CD14-positive monocyte (primary cell): ENCODE measurements around the gene JPH2. TPM values are rescaled to one million over a fixed set of nuclear protein-coding genes. Genes with fewer than 3 reads are reported as not detected.

ENCODE experiments used
- DNase-seq, 3 donors: peaks; one replicate each; pipeline ENCODE4 v3.0.0-alpha.2; 2011 to 2022
- H2AFZ ChIP-seq: 2 replicates; pipeline ENCODE4 v1.6.0; 2012; ENCODE audit warnings: mild to moderate bottlenecking, low read depth, low read length, inconsistent platforms; ENCODE audit not compliant: insufficient read depth, poor library complexity, severe bottlenecking
- H3K27ac ChIP-seq, 2 donors: 1 replicate in 1 of 2; 2 replicates in 1 of 2; pipeline ENCODE4 v1.5.1; 2012 to 2013; ENCODE audit warnings: low read length in 2 of 2, control low read depth in 1 of 2, inconsistent platforms in 1 of 2, low read depth in 1 of 2, mild to moderate bottlenecking in 1 of 2
- H3K27me3 ChIP-seq, 2 donors: one replicate each; pipeline versions ENCODE4 v1.6.0 to v1.6.1; 2011 to 2013; ENCODE audit warnings: low read length in 2 of 2; ENCODE audit not compliant: control insufficient read depth in 2 of 2, insufficient read depth in 2 of 2
- H3K36me3 ChIP-seq, 2 donors: replicated peaks in 1 of 2; 1 replicate in 1 of 2; 2 replicates in 1 of 2; pipeline versions ENCODE4 v1.5.1 to v1.6.1; 2012 to 2013; ENCODE audit warnings: low read length in 2 of 2, control low read depth in 1 of 2, inconsistent platforms in 1 of 2, mild to moderate bottlenecking in 1 of 2; ENCODE audit not compliant: insufficient read depth in 2 of 2, control insufficient read depth in 1 of 2
- H3K4me1 ChIP-seq, 2 donors: 1 replicate in 1 of 2; 2 replicates in 1 of 2; pipeline versions ENCODE4 v1.5.1 to v1.6.1; 2012 to 2013; ENCODE audit warnings: low read length in 2 of 2, control low read depth in 1 of 2, inconsistent platforms in 1 of 2, mild to moderate bottlenecking in 1 of 2, moderate library complexity in 1 of 2; ENCODE audit not compliant: insufficient read depth in 2 of 2, control insufficient read depth in 1 of 2
- H3K4me2 ChIP-seq: replicated peaks from 2 replicates; pipeline ENCODE3; 2012; ENCODE audit warnings: low read length, moderate library complexity, mild to moderate bottlenecking; ENCODE audit not compliant: poor library complexity, severe bottlenecking; ENCODE audit errors: extremely low read depth
- H3K4me3 ChIP-seq, 3 experiments: fragments of 200-600 bp in 1 of 3; sonication (generic) in 1 of 3; replicated peaks in 1 of 3; 1 replicate in 2 of 3; 2 replicates in 1 of 3; pipeline ENCODE4 v1.5.1; 2011 to 2013; ENCODE audit warnings: low read length in 3 of 3, mild to moderate bottlenecking in 3 of 3, control low read depth in 2 of 3, low read depth in 2 of 3, inconsistent platforms in 1 of 3, moderate library complexity in 1 of 3
- H3K79me2 ChIP-seq: 2 replicates; pipeline ENCODE4 v1.6.0; 2012; ENCODE audit warnings: mild to moderate bottlenecking, control low read depth, inconsistent platforms, low read length, moderate library complexity; ENCODE audit not compliant: insufficient read depth
- H3K9ac ChIP-seq: 2 replicates; pipeline ENCODE4 v1.6.0; 2017; ENCODE audit warnings: low read length, mild to moderate bottlenecking; ENCODE audit not compliant: insufficient read depth, poor library complexity, severe bottlenecking
- H3K9me3 ChIP-seq, 2 donors: replicated peaks in 1 of 2; 1 replicate in 1 of 2; 2 replicates in 1 of 2; pipeline versions ENCODE4 v1.5.1 to v1.6.1; 2012 to 2013; ENCODE audit warnings: low read length in 2 of 2, control low read depth in 1 of 2; ENCODE audit not compliant: control insufficient read depth in 1 of 2, insufficient read depth in 1 of 2
- H4K20me1 ChIP-seq: 2 replicates; pipeline ENCODE4 v1.6.0; 2012; ENCODE audit warnings: mild to moderate bottlenecking, low read length, control low read depth, moderate library complexity; ENCODE audit not compliant: insufficient read depth
- H3K27ac Mint-ChIP-seq, 7 donors: one replicate each; pipeline ENCODE4 v1.8.0; 2020; ENCODE audit warnings: mild to moderate bottlenecking in 7 of 7, mixed read lengths in 7 of 7, moderate library complexity in 6 of 7, inconsistent platforms in 2 of 7
- H3K27me3 Mint-ChIP-seq, 3 donors: one replicate each; pipeline ENCODE4 v1.8.0; 2021 to 2022; ENCODE audit warnings: low read depth in 3 of 3, mild to moderate bottlenecking in 3 of 3, mixed read lengths in 3 of 3, moderate library complexity in 3 of 3, inconsistent platforms in 1 of 3
- H3K36me3 Mint-ChIP-seq, 2 donors: one replicate each; pipeline ENCODE4 v1.8.0; 2020; ENCODE audit warnings: mixed read lengths in 2 of 2, inconsistent platforms in 1 of 2, mild to moderate bottlenecking in 1 of 2
- H3K4me1 Mint-ChIP-seq: one replicate; pipeline ENCODE4 v1.8.0; 2020; ENCODE audit warnings: mild to moderate bottlenecking, mixed read lengths
- H3K4me3 Mint-ChIP-seq, 2 donors: one replicate each; pipeline ENCODE4 v1.8.0; 2020; ENCODE audit warnings: mild to moderate bottlenecking in 2 of 2, mixed read lengths in 2 of 2, moderate library complexity in 1 of 2
- H3K9me3 Mint-ChIP-seq, 7 donors: one replicate each; pipeline ENCODE4 v1.8.0; 2020 to 2022; ENCODE audit warnings: mixed read lengths in 7 of 7, mild to moderate bottlenecking in 6 of 7, moderate library complexity in 6 of 7, inconsistent platforms in 2 of 7
- CTCF ChIP-seq: fragments of 200-600 bp; IDR thresholded peaks from one replicate; pipeline ENCODE4 v1.8.0; 2022; ENCODE audit warnings: antibody characterized with exemption, mild to moderate bottlenecking
- WGBS: methylation state at CpG from one replicate; pipeline ENCODE4 v1.1.5; 2013; ENCODE audit warnings: missing lambda C conversion rate; ENCODE audit not compliant: insufficient coverage; 5-methylcytosine and 5-hydroxymethylcytosine counted together
- intact Hi-C, 2 donors: fragments of 100-400 bp; cut with micrococcal nuclease; formaldehyde crosslinking; loops; one replicate each; pipeline versions ENCODE4 v1.15.0 to v1.15.1; 2023
- polyA plus RNA-seq, 3 donors: library from polyadenylated mRNA; depleted of rRNA in 1 of 3; unstranded in 2 of 3; stranded (reverse) in 1 of 3; fragments of 300-500 nt in 2 of 3; fragments of >200 nt in 1 of 3; fragmentation: Illumina TruSeq in 2 of 3; gene quantifications; 1 replicate in 2 of 3; 2 replicates in 1 of 3; pipeline ENCODE4 v1.2.3, GENCODE V29; 2012 to 2021

Gene JPH2
- polyA plus RNA-seq, 3 donors, result not detected

GRCh38 chr20:44092551-44093248 is 94.3 kb downstream of the JPH2 start:
- Histone ChIP-seq H3K9ac (no peak overlapping the region), H4K20me1 (no peaks in the 10 kb centered on the region), H3K27me3 (peaks cover 0 to 2% of the 10 kb centered on the region in 2 donors), H3K4me1 (peaks cover 6 to 7% of the 10 kb centered on the region in 2 donors), H3K27ac (no peak overlapping the region), H3K4me3 (no peak overlapping the region), H2AFZ (no peak overlapping the region), H3K9me3 (no peaks in the 10 kb centered on the region), H3K36me3 (no peaks in the 10 kb centered on the region), H3K79me2 (no peaks in the 10 kb centered on the region), H3K4me2 (no peak overlapping the region)
- DNase-seq, result peak in 2 of 3 donors; percentile 26 to 39
- TF ChIP-seq CTCF, result peak; percentile 73
- Mint-ChIP-seq H3K36me3 (no peaks in the 10 kb centered on the region), H3K27ac (peak overlapping the region in 2 of 7 donors; percentile 24 to 39), H3K9me3 (peaks cover 0 to 3% (median 0%) of the 10 kb centered on the region in 7 donors), H3K4me3 (no peak overlapping the region), H3K27me3 (peaks cover 8 to 11% (median 9%) of the 10 kb centered on the region in 3 donors), H3K4me1 (peaks cover 9% of the 10 kb centered on the region)
- 82% methylated on average over 5 of the region's 9 CpGs for WGBS
- intact Hi-C loops, result no loop called here

GRCh38 chr20:44091026-44091425 is 96.0 kb downstream of the JPH2 start:
- WGBS, result 92% methylated on average over 2 of the region's 4 CpGs
- no peak overlapping the region for H2AFZ ChIP-seq
- no peak overlapping the region for H3K27ac ChIP-seq
- no peaks in the 10 kb centered on the region for H3K79me2 ChIP-seq
- H3K36me3 ChIP-seq, result no peaks in the 10 kb centered on the region
- H3K4me3 Mint-ChIP-seq, result no peak overlapping the region
- H3K27ac Mint-ChIP-seq, result peak overlapping the region in 2 of 7 donors; percentile 20 to 50
- H3K9ac ChIP-seq, result no peak overlapping the region
- H3K4me3 ChIP-seq, result no peak overlapping the region
- peaks cover 0 to 3% (median 0%) of the 10 kb centered on the region in 7 donors for H3K9me3 Mint-ChIP-seq
- TF ChIP-seq CTCF, result no peak
- no peaks in the 10 kb centered on the region for H3K36me3 Mint-ChIP-seq
- H3K4me1 Mint-ChIP-seq, result peaks cover 9% of the 10 kb centered on the region
- no peaks in the 10 kb centered on the region for H4K20me1 ChIP-seq
- no peak overlapping the region for H3K4me2 ChIP-seq
- intact Hi-C loops, result no loop called here
- H3K27me3 ChIP-seq, result no peaks in the 10 kb centered on the region
- DNase-seq, result no peak
- peaks cover 6 to 7% of the 10 kb centered on the region in 2 donors for H3K4me1 ChIP-seq
- no peaks in the 10 kb centered on the region for H3K9me3 ChIP-seq
- peaks cover 9 to 17% (median 14%) of the 10 kb centered on the region in 3 donors for H3K27me3 Mint-ChIP-seq
